GM12874 (cell line): ENCODE measurements around the gene NFX1.

ENCODE experiments used
- CTCF ChIP-seq: IDR thresholded peaks from 2 replicates; pipeline ENCODE4 v1.5.1; 2011; ENCODE audit warnings: low read depth, mild to moderate bottlenecking, control low read depth, low read length, moderate library complexity; ENCODE audit not compliant: insufficient read depth

NFX1 gene

DNA sequence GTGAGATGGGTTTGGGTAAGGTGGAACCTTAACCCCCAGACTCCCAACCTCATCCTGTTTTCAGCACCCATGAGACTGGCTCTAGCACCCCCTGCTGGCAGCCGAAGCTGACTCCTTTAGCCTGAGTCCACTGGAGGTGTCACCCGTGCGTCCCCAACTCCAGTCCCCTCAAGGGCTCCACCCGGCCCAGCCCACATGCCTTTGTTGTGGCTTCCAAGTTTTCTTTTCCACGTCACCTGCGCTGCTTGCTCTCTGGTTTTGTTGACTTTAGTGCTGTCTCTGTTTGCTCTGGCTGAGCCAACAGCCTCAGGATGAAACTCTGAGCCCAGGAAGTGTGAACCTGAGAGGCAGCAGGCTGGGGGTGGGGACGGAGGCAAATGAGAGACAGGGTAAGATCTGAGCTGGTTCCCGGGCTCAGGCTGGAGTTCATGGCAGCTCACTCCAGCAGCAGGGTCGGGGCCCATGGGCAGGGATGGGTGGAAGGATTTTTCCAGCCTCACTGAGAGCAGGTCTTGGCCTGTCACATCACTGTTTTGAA is 125.3 kb downstream of the NFX1 start:
- TF ChIP-seq CTCF = peak; percentile 86

DNA sequence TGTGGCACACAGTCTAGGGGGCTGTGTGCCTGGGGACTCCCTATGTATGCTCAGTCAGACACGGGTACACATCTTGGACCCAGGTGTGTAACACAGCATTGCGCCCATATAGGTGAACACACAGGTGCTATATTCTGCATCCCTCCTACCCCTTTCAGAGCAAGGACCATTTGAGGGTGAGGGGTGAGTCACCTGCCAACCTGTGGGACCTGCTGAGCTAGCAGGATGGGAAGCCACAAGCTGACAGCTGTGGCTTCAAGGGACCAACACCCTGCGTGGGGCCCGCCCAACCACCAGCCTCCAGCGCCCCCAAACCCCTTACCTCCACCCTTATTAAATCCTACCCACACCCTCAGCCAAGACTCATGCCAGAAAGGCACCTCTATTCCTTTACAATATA is 126.7 kb downstream of the NFX1 start:
- TF ChIP-seq CTCF = no peak

DNA sequence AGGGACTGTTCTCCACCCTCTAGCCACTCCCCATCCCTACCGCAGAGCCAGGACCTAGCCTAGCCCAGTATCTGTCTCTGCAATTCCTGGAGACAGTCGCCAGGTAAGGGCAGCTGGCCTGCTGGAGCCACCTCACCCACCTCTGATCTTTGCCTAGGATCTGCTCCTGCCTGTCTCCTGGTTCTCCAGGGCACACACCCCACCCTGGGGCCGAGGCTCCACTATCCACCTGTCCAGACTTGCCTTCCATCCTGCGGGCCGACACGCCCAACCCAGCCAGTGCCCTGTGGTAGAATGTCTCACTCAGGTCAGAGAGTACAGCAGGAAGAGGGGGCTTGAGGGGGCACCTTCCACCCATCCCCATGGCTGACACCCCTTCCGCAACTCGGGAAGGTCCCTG is 127.8 kb downstream of the NFX1 start:
- TF ChIP-seq CTCF = no peak

DNA sequence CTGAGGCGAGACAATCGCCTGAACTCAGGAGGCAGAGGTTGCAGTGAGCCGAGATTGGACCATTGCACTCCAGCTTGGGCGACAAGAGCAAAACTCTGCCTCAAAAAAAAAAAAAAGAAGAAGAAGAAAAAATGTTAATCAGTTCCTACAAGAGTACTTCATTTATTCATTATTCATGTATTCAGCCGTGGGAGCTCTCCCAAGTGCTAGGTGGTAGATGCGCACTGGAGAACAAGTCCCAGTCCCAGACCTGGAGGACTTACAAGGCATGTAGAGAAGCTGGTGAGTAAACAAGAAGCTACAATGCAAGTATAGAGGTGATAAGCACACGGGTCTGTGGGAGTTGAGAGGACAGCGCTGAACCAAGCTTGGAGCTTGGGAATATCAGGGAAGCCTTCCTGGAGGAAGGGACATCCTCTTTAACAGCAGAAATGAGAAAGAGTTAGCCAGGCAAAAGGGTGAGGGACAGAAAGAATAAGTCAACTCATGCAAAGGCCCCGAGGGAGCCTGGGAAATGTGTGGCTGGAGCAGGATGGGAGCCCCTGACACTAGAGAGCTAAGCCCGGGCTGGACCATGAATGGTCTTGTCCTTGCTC is 129.5 kb downstream of the NFX1 start:
- no peak for TF ChIP-seq CTCF
